ENCODE results near the gene COPS7A. TPM values are rescaled to one million over a fixed set of nuclear protein-coding genes. Genes with fewer than 3 reads are reported as not detected.

COPS7A gene
- total and polyA plus RNA-seq, 9 donors, result 36.4 to 74.8 (median 48.4) TPM

DNA sequence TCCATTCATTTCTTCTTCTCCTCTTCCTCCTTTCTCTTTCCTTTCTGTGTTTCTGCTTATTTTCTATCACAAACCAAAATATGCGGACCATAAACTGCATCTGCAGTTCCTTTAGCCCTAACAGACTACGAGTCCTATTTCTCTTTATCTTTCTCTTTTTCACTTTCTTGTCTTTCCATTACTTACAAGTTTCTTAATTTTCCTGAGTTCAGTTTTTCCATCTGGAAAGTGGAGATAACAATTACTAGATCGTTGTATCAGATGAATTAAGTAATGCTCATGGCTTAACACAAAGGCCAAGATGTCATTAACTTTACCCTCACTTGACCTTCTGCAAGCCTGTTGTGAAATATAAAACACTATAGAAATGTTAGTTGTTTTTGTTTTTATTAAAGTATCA is 983 bp upstream of the COPS7A start:
- H3K27ac ChIP-seq, result no peak overlapping the region
- H3K9me3 ChIP-seq, result no peaks in the 10 kb centered on the region
- peaks cover 4% of the 10 kb centered on the region for H3K4me1 ChIP-seq (ENCODE audit: insufficient read depth)
- intact Hi-C loops (cut with DNase I), result no loop called here
- TF ChIP-seq, protein P1, sequence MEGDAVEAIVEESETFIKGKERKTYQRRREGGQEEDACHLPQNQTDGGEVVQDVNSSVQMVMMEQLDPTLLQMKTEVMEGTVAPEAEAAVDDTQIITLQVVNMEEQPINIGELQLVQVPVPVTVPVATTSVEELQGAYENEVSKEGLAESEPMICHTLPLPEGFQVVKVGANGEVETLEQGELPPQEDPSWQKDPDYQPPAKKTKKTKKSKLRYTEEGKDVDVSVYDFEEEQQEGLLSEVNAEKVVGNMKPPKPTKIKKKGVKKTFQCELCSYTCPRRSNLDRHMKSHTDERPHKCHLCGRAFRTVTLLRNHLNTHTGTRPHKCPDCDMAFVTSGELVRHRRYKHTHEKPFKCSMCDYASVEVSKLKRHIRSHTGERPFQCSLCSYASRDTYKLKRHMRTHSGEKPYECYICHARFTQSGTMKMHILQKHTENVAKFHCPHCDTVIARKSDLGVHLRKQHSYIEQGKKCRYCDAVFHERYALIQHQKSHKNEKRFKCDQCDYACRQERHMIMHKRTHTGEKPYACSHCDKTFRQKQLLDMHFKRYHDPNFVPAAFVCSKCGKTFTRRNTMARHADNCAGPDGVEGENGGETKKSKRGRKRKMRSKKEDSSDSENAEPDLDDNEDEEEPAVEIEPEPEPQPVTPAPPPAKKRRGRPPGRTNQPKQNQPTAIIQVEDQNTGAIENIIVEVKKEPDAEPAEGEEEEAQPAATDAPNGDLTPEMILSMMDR (IDR thresholded peaks at IDR 0.05), result no peak
- no peak for TF ChIP-seq POLR2A (IDR thresholded peaks at IDR 0.05)
- no peak for TF ChIP-seq EP300 (IDR thresholded peaks at IDR 0.05)
- 76 to 82% (median 80%) methylated on average over 3 of the region's 3 CpGs for whole genome bisulfite sequencing, 3 donors
- DNase-seq, result no peak
- H3K4me3 ChIP-seq, result no peak overlapping the region
- H3K36me3 ChIP-seq, result no peaks in the 10 kb centered on the region
- no peaks in the 10 kb centered on the region for H3K27me3 ChIP-seq

DNA sequence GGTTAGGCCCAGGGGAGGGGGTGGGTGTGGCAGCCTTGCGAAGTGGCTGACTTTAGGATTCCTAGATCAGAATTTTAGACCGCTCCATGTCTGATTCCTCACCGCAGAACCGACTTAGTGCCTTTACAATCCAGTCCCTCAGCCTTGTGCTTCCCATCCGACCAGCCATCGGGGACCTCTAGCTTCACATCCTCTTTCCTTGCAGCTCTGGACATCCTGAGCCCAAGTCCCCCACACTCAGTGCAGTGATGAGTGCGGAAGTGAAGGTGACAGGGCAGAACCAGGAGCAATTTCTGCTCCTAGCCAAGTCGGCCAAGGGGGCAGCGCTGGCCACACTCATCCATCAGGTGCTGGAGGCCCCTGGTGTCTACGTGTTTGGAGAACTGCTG is 557 bp downstream of the COPS7A start:
- Histone ChIP-seq H3K4me3 (peak overlapping the region; percentile 72), H3K36me3 (no peaks in the 10 kb centered on the region), H3K9me3 (no peaks in the 10 kb centered on the region), H3K27ac (peak overlapping the region in 1 of 2 donors; percentile 78), H3K27me3 (no peaks in the 10 kb centered on the region), H3K4me1 (ENCODE audit: insufficient read depth) (peaks cover 4% of the 10 kb centered on the region)
- 3 to 10% (median 6%) methylated on average over 10 of the region's 10 CpGs for WGBS, 3 donors
- TF ChIP-seq POLR2A (IDR thresholded peaks at IDR 0.05) (no peak), EP300 (IDR thresholded peaks at IDR 0.05) (no peak)
- TF ChIP-seq, protein P1 (IDR thresholded peaks at IDR 0.05), result no peak
- peak in 3 of 5 donors; percentile 38 to 50 (median 39) for DNase-seq
- intact Hi-C loops (cut with DNase I), result no loop called here

DNA sequence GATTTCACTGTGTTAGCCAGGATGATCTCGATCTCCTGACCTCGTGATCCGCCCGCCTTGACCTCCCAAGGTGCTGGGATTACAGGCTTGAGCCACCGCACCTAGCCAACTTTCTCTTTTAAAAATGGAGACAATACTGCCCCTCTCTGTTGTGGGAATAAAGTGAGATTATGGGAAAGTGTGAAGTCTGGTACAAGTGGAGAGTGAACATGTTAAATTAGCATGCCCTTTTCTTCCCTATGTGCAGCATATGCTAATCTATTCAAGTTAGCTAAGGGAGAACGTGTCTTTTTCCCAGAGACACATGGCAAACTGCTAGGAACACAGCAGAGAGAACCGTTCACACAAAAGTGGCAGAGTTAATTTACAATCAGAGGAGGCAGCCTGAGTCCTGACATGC is 1.5 kb downstream of the COPS7A start:
- Histone ChIP-seq H3K27ac (no peak overlapping the region), H3K27me3 (no peaks in the 10 kb centered on the region), H3K36me3 (peaks cover under 1% of the 10 kb centered on the region), H3K4me3 (no peak overlapping the region), H3K9me3 (no peaks in the 10 kb centered on the region), H3K4me1 (ENCODE audit: insufficient read depth) (peaks cover 4% of the 10 kb centered on the region)
- 80 to 87% (median 81%) methylated on average over 7 of the region's 7 CpGs for WGBS, 3 donors
- intact Hi-C loops (cut with DNase I), result no loop called here
- no peak for TF ChIP-seq EP300 (IDR thresholded peaks at IDR 0.05)
- TF ChIP-seq, protein P1 (IDR thresholded peaks at IDR 0.05), result no peak
- DNase-seq, result no peak

DNA sequence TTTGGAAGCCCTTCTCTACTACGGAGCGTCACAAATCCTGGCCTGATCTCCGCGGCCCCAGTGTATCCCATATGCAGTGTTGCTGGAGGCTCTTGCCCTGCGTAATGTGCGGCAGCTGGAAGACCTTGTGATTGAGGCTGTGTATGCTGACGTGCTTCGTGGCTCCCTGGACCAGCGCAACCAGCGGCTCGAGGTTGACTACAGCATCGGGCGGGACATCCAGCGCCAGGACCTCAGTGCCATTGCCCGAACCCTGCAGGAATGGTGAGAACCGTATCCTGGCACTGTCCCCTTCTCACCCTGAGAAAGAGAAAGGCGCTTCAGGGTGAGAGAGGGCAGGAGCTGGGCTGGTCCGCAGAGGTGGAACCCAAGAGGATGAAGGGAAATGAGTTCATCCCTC is 5.3 kb downstream of the COPS7A start:
- no peaks in the 10 kb centered on the region for H3K27me3 ChIP-seq
- no peak overlapping the region for H3K27ac ChIP-seq
- intact Hi-C loops (cut with DNase I), result no loop called here
- H3K9me3 ChIP-seq, result no peaks in the 10 kb centered on the region
- peaks cover 4% of the 10 kb centered on the region for H3K4me1 ChIP-seq (ENCODE audit: insufficient read depth)
- DNase-seq, result no peak
- no peak overlapping the region for H3K4me3 ChIP-seq
- peaks cover 3% of the 10 kb centered on the region for H3K36me3 ChIP-seq
- TF ChIP-seq, protein P1 (IDR thresholded peaks at IDR 0.05), result no peak
- TF ChIP-seq POLR2A (IDR thresholded peaks at IDR 0.05) (no peak), EP300 (IDR thresholded peaks at IDR 0.05) (no peak)
- WGBS, 3 donors, result 89 to 91% (median 89%) methylated on average over 18 of the region's 18 CpGs
